MM.1S (cell line): ENCODE results near the gene ZBTB43.

Experiments used
- DNase-seq: peaks from one replicate; pipeline ENCODE4 v3.0.0-alpha.2; 2015
- H2AFZ ChIP-seq: fragments of 300-600 bp; sonication (generic); 2 replicates; pipeline ENCODE4 v1.6.0; 2016; ENCODE audit warnings: antibody characterized with exemption, low read length
- H3F3A ChIP-seq: fragments of 300-600 bp; sonication (generic); 2 replicates; pipeline ENCODE4 v1.6.1; 2016; ENCODE audit warnings: mild to moderate bottlenecking, antibody characterized with exemption, low read length, moderate library complexity, mixed read lengths; ENCODE audit not compliant: insufficient read depth
- H3K27ac ChIP-seq: fragments of 300-600 bp; sonication (generic); 2 replicates; pipeline ENCODE4 v1.5.1; 2016; ENCODE audit warnings: mild to moderate bottlenecking, low read length
- H3K27me3 ChIP-seq: fragments of 300-600 bp; sonication (generic); replicated peaks from 2 replicates; pipeline ENCODE4 v1.6.0; 2016; ENCODE audit warnings: low read length; ENCODE audit not compliant: insufficient read depth
- H3K36me3 ChIP-seq: fragments of 300-600 bp; sonication (generic); replicated peaks from 2 replicates; pipeline ENCODE4 v1.6.1; 2016; ENCODE audit warnings: mild to moderate bottlenecking, low read length, mixed read lengths; ENCODE audit not compliant: insufficient read depth
- H3K4me1 ChIP-seq: fragments of 300-600 bp; sonication (generic); 2 replicates; pipeline ENCODE4 v1.6.1; 2016; ENCODE audit warnings: low read length, mixed read lengths
- H3K4me2 ChIP-seq: fragments of 300-600 bp; sonication (generic); 2 replicates; pipeline ENCODE4 v1.6.0; 2016; ENCODE audit warnings: low read depth, low read length
- H3K4me3 ChIP-seq: fragments of 300-600 bp; sonication (generic); 2 replicates; pipeline ENCODE4 v1.5.1; 2016; ENCODE audit warnings: low read length, mixed read lengths
- H3K79me2 ChIP-seq: fragments of 300-600 bp; sonication (generic); 2 replicates; pipeline ENCODE4 v1.6.1; 2016; ENCODE audit warnings: mixed run types, low read length, mixed read lengths
- H3K9ac ChIP-seq: fragments of 300-600 bp; sonication (generic); 2 replicates; pipeline ENCODE4 v1.6.1; 2016; ENCODE audit warnings: low read length, mixed read lengths
- H3K9me2 ChIP-seq: fragments of 300-600 bp; sonication (generic); replicated peaks from 2 replicates; pipeline ENCODE4 v1.6.1; 2016; ENCODE audit warnings: mild to moderate bottlenecking, low read length, mixed read lengths; ENCODE audit not compliant: insufficient read depth
- H3K9me3 ChIP-seq: fragments of 300-600 bp; sonication (generic); replicated peaks from 2 replicates; pipeline ENCODE4 v1.6.1; 2016; ENCODE audit warnings: mild to moderate bottlenecking, low read length, mixed read lengths; ENCODE audit not compliant: insufficient read depth
- H4K20me1 ChIP-seq: fragments of 300-600 bp; sonication (generic); 2 replicates; pipeline ENCODE4 v1.6.1; 2016; ENCODE audit warnings: mild to moderate bottlenecking, low read length, moderate library complexity, mixed read lengths; ENCODE audit not compliant: insufficient read depth
- EZH2 ChIP-seq: fragments of 300-600 bp; sonication (generic); optimal IDR thresholded peaks from 2 replicates; pipeline ENCODE3; 2017; ENCODE audit warnings: low read depth, mild to moderate bottlenecking, antibody characterized with exemption, low read length, mixed read lengths
- EZH2phosphoT487 ChIP-seq: fragments of 300-600 bp; sonication (generic); IDR thresholded peaks from 2 replicates; pipeline ENCODE4 v1.6.1; 2018; ENCODE audit warnings: antibody characterized with exemption, low read length
- TF ChIP-seq, protein P1 (sequence below): fragments of 300-600 bp; sonication (generic); IDR thresholded peaks from 2 replicates; pipeline ENCODE4 v1.5.1; 2016; ENCODE audit warnings: antibody characterized with exemption, low read length, mixed read lengths

The ZBTB43 gene

GRCh38 chr9:126879288-126879687, 74.4 kb downstream of the ZBTB43 start:
- no peak overlapping the region for H3K4me2 ChIP-seq
- H3K9me3 ChIP-seq: no peaks in the 10 kb centered on the region
- no peaks in the 10 kb centered on the region for H4K20me1 ChIP-seq
- H3K9ac ChIP-seq: no peak overlapping the region
- H3K4me3 ChIP-seq: no peak overlapping the region
- no peaks in the 10 kb centered on the region for H3K27me3 ChIP-seq
- no peak overlapping the region for H2AFZ ChIP-seq
- H3K36me3 ChIP-seq: no peaks in the 10 kb centered on the region
- no peaks in the 10 kb centered on the region for H3K9me2 ChIP-seq
- no peak overlapping the region for H3K27ac ChIP-seq
- H3K79me2 ChIP-seq: peaks cover 15% of the 10 kb centered on the region
- TF ChIP-seq, protein P1, sequence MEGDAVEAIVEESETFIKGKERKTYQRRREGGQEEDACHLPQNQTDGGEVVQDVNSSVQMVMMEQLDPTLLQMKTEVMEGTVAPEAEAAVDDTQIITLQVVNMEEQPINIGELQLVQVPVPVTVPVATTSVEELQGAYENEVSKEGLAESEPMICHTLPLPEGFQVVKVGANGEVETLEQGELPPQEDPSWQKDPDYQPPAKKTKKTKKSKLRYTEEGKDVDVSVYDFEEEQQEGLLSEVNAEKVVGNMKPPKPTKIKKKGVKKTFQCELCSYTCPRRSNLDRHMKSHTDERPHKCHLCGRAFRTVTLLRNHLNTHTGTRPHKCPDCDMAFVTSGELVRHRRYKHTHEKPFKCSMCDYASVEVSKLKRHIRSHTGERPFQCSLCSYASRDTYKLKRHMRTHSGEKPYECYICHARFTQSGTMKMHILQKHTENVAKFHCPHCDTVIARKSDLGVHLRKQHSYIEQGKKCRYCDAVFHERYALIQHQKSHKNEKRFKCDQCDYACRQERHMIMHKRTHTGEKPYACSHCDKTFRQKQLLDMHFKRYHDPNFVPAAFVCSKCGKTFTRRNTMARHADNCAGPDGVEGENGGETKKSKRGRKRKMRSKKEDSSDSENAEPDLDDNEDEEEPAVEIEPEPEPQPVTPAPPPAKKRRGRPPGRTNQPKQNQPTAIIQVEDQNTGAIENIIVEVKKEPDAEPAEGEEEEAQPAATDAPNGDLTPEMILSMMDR: no peak
- TF ChIP-seq EZH2phosphoT487: no peak
- no peak for TF ChIP-seq EZH2
- no peaks in the 10 kb centered on the region for H3F3A ChIP-seq
- no peaks in the 10 kb centered on the region for H3K4me1 ChIP-seq
- DNase-seq: no peak

- no peak overlapping the region for H3K9ac ChIP-seq
- no peaks in the 10 kb centered on the region for H4K20me1 ChIP-seq
- no peaks in the 10 kb centered on the region for H3K9me3 ChIP-seq
- no peaks in the 10 kb centered on the region for H3K4me1 ChIP-seq
- H3K4me3 ChIP-seq: no peak overlapping the region
- no peaks in the 10 kb centered on the region for H3K36me3 ChIP-seq
- H2AFZ ChIP-seq: no peak overlapping the region
- no peak overlapping the region for H3K27ac ChIP-seq
- H3F3A ChIP-seq: no peaks in the 10 kb centered on the region
- TF ChIP-seq EZH2 (no peak), EZH2phosphoT487 (no peak)
- TF ChIP-seq, protein P1: no peak
- no peaks in the 10 kb centered on the region for H3K27me3 ChIP-seq
- no peaks in the 10 kb centered on the region for H3K9me2 ChIP-seq
- DNase-seq: no peak
- no peak overlapping the region for H3K4me2 ChIP-seq
- peaks cover 14% of the 10 kb centered on the region for H3K79me2 ChIP-seq
Measured at GRCh38 chr9:126880226-126880946, 75.5 kb downstream of the ZBTB43 start.

DNA sequence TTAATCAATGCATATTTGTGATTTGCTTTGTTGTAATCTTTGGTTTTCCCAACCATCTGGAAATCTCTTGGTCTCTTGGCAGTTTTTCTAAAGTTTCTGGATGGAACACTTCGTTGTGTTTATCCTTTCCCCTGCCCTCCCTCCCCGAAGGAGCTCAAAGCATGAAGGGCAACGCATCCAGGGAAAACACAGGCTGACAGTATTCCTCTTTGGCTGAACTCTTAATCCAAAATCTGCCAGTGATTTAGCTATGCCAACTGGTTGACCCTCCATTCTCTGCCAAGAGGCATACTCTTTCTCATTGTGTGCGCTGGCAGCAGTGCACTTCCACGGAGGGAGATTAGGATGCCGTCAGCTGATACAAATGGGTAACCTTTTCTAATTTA, 76.1 kb downstream of the ZBTB43 start:
- no peak for TF ChIP-seq EZH2
- TF ChIP-seq, protein P1: no peak
- no peak for TF ChIP-seq EZH2phosphoT487
- H3K27ac ChIP-seq: no peak overlapping the region
- no peak overlapping the region for H3K4me3 ChIP-seq
- H3K9me2 ChIP-seq: no peaks in the 10 kb centered on the region
- H3K79me2 ChIP-seq: peaks cover 14% of the 10 kb centered on the region
- no peaks in the 10 kb centered on the region for H4K20me1 ChIP-seq
- no peak overlapping the region for H3K4me2 ChIP-seq
- no peak overlapping the region for H2AFZ ChIP-seq
- DNase-seq: no peak
- no peaks in the 10 kb centered on the region for H3F3A ChIP-seq
- no peak overlapping the region for H3K9ac ChIP-seq
- no peaks in the 10 kb centered on the region for H3K4me1 ChIP-seq
- H3K36me3 ChIP-seq: no peaks in the 10 kb centered on the region
- H3K9me3 ChIP-seq: no peaks in the 10 kb centered on the region
- no peaks in the 10 kb centered on the region for H3K27me3 ChIP-seq
